Measurements from ENCODE around the gene CCDC9. TPM values are rescaled to one million over a fixed set of nuclear protein-coding genes. Genes with fewer than 3 reads are reported as not detected.

The CCDC9 gene
- polyA plus RNA-seq, 3 donors = 6.3 to 10.0 (median 7.6) TPM

DNA sequence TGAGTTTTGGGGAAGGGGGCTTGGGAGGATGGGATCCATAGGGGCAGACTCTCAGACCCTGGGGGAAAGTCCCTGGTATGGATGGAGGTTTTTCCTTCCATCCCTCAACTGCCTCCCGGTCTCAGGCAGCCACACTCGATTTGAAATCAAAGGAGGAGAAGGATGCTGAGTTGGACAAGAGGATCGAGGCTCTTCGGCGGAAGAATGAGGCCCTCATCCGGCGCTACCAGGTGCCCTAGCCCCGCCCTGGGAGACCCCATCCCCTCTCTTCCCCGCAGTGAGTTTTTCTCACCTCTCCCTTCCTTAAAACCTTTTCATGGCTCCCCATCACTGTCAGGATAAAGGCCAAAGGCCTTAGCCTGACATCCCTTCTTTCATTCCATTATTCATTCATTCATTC lies 2.1 kb downstream of the CCDC9 start:
- no peak overlapping the region for H3K27ac ChIP-seq (ENCODE audit: low read depth in 1 of 2, low read length in 2 of 2)
- Mint-ChIP-seq H3K4me1 (peaks cover 21% of the 10 kb centered on the region), H3K36me3 (peaks cover 43 to 51% of the 10 kb centered on the region in 2 donors), H3K27me3 (ENCODE audit: low read depth in 3 of 3) (peaks cover 0 to 3% (median 0%) of the 10 kb centered on the region in 3 donors), H3K27ac (peak overlapping the region in 3 of 7 donors; percentile 38 to 99 (median 71)), H3K9me3 (peaks cover 0 to 2% (median 0%) of the 10 kb centered on the region in 7 donors), H3K4me3 (peak overlapping the region in 1 of 2 donors; percentile 93)
- peaks cover 41 to 49% of the 10 kb centered on the region in 2 donors for H3K36me3 ChIP-seq (replicated peaks in 1 of 2; ENCODE audit: control insufficient read depth in 1 of 2, insufficient read depth in 2 of 2, low read length in 2 of 2)
- TF ChIP-seq, protein P1, sequence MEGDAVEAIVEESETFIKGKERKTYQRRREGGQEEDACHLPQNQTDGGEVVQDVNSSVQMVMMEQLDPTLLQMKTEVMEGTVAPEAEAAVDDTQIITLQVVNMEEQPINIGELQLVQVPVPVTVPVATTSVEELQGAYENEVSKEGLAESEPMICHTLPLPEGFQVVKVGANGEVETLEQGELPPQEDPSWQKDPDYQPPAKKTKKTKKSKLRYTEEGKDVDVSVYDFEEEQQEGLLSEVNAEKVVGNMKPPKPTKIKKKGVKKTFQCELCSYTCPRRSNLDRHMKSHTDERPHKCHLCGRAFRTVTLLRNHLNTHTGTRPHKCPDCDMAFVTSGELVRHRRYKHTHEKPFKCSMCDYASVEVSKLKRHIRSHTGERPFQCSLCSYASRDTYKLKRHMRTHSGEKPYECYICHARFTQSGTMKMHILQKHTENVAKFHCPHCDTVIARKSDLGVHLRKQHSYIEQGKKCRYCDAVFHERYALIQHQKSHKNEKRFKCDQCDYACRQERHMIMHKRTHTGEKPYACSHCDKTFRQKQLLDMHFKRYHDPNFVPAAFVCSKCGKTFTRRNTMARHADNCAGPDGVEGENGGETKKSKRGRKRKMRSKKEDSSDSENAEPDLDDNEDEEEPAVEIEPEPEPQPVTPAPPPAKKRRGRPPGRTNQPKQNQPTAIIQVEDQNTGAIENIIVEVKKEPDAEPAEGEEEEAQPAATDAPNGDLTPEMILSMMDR (IDR thresholded peaks at IDR 0.05) = no peak
- no peak overlapping the region for H3K4me3 ChIP-seq (replicated peaks in 1 of 3; ENCODE audit: low read depth in 2 of 3, low read length in 3 of 3)
- intact Hi-C loops (cut with micrococcal nuclease) = no loop called here
- 95% methylated on average over 6 of the region's 9 CpGs for WGBS (ENCODE audit: insufficient coverage)
- peaks cover 15 to 19% of the 10 kb centered on the region in 2 donors for H3K4me1 ChIP-seq (ENCODE audit: control insufficient read depth in 1 of 2, insufficient read depth in 2 of 2, low read length in 2 of 2)
- H2AFZ ChIP-seq (ENCODE audit: insufficient read depth, low read depth, low read length, poor library complexity, severe bottlenecking) = no peak overlapping the region
- no peak overlapping the region for H3K4me2 ChIP-seq (replicated peaks; ENCODE audit: extremely low read depth, low read length, poor library complexity, severe bottlenecking)
- H3K27me3 ChIP-seq (ENCODE audit: control insufficient read depth in 2 of 2, insufficient read depth in 2 of 2, low read length in 2 of 2) = no peaks in the 10 kb centered on the region
- H3K9me3 ChIP-seq (replicated peaks in 1 of 2; ENCODE audit: control insufficient read depth in 1 of 2, insufficient read depth in 1 of 2, low read length in 2 of 2) = no peaks in the 10 kb centered on the region
- H3K9ac ChIP-seq (ENCODE audit: insufficient read depth, low read length, poor library complexity, severe bottlenecking) = no peak overlapping the region
- no peak for DNase-seq
- peaks cover 18% of the 10 kb centered on the region for H3K79me2 ChIP-seq (ENCODE audit: insufficient read depth, low read length)
- peaks cover 40% of the 10 kb centered on the region for H4K20me1 ChIP-seq (ENCODE audit: insufficient read depth, low read length)

DNA sequence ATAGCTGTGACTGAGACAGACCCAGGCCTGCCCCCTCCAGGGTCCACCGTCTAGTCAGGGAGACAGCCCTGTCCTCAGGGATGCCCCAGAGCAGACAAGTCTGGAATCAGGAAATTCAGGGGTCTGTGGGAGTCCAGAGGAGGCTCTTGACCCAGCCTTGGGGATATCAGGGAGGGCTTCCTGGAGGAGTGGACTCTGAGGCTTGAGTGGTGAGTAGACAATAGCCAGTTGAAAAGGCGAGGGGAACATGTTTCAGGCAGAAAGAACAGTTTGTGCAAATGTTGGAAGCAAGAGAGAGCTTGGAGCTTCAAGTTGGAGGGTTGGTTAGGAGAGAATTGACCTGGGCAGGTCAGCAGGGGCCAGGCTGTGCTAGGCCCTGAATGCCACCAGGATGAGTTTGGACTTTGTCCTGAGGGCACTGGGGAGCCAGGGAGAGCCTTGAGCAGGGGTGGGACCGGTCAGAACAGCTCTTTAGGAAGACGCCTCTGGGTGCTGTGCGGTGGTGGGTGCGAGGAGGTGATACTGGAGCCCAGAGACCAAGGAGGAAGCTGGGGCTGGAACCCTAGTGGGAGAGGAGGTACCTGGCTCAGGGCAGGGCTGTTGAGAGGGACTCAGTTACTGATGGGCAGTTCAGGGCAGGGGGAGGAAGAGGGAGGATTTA lies 2.7 kb downstream of the CCDC9 start:
- peaks cover 42 to 51% of the 10 kb centered on the region in 2 donors for H3K36me3 ChIP-seq (replicated peaks in 1 of 2; ENCODE audit: control insufficient read depth in 1 of 2, insufficient read depth in 2 of 2, low read length in 2 of 2)
- H2AFZ ChIP-seq (ENCODE audit: insufficient read depth, low read depth, low read length, poor library complexity, severe bottlenecking) = no peak overlapping the region
- intact Hi-C loops (cut with micrococcal nuclease) = no loop called here
- peaks cover 0 to 1% (median 0%) of the 10 kb centered on the region in 7 donors for H3K9me3 Mint-ChIP-seq
- H3K27ac Mint-ChIP-seq = peak overlapping the region in 6 of 7 donors; percentile 5 to 73 (median 66)
- H3K79me2 ChIP-seq (ENCODE audit: insufficient read depth, low read length) = peaks cover 18% of the 10 kb centered on the region
- no peak for DNase-seq
- TF ChIP-seq, protein P1 (IDR thresholded peaks at IDR 0.05) = no peak
- peaks cover 15 to 19% of the 10 kb centered on the region in 2 donors for H3K4me1 ChIP-seq (ENCODE audit: control insufficient read depth in 1 of 2, insufficient read depth in 2 of 2, low read length in 2 of 2)
- 100% methylated on average over 6 of the region's 6 CpGs for WGBS (ENCODE audit: insufficient coverage)
- H3K4me1 Mint-ChIP-seq = peaks cover 21% of the 10 kb centered on the region
- H3K4me3 Mint-ChIP-seq = no peak overlapping the region
- H3K27ac ChIP-seq (ENCODE audit: low read depth in 1 of 2, low read length in 2 of 2) = no peak overlapping the region
- no peak overlapping the region for H3K9ac ChIP-seq (ENCODE audit: insufficient read depth, low read length, poor library complexity, severe bottlenecking)
- H3K36me3 Mint-ChIP-seq = peaks cover 43 to 53% of the 10 kb centered on the region in 2 donors
- H3K4me3 ChIP-seq (replicated peaks in 1 of 3; ENCODE audit: low read depth in 2 of 3, low read length in 3 of 3) = no peak overlapping the region
- H3K27me3 ChIP-seq (ENCODE audit: control insufficient read depth in 2 of 2, insufficient read depth in 2 of 2, low read length in 2 of 2) = no peaks in the 10 kb centered on the region
- H3K9me3 ChIP-seq (replicated peaks in 1 of 2; ENCODE audit: control insufficient read depth in 1 of 2, insufficient read depth in 1 of 2, low read length in 2 of 2) = no peaks in the 10 kb centered on the region
- H3K27me3 Mint-ChIP-seq (ENCODE audit: low read depth in 3 of 3) = peaks cover 0 to 3% (median 0%) of the 10 kb centered on the region in 3 donors
- H4K20me1 ChIP-seq (ENCODE audit: insufficient read depth, low read length) = peaks cover 40% of the 10 kb centered on the region
- H3K4me2 ChIP-seq (replicated peaks; ENCODE audit: extremely low read depth, low read length, poor library complexity, severe bottlenecking) = no peak overlapping the region
